GM19467 (cell line): ENCODE results near the gene C10orf90.

ENCODE experiments used
- ATAC-seq: cut with Tn5 transposase; IDR thresholded peaks from one replicate; pipeline ENCODE4 v1.9.1; 2021; ENCODE audit warnings: mild to moderate bottlenecking, moderate library complexity; ENCODE audit not compliant: unreplicated experiment

C10orf90 gene

GRCh38 chr10:126508535-126509040 is 161.9 kb downstream of the C10orf90 start:
- no peak for ATAC-seq

GRCh38 chr10:126504761-126505112 is 165.8 kb downstream of the C10orf90 start:
- no peak for ATAC-seq

DNA sequence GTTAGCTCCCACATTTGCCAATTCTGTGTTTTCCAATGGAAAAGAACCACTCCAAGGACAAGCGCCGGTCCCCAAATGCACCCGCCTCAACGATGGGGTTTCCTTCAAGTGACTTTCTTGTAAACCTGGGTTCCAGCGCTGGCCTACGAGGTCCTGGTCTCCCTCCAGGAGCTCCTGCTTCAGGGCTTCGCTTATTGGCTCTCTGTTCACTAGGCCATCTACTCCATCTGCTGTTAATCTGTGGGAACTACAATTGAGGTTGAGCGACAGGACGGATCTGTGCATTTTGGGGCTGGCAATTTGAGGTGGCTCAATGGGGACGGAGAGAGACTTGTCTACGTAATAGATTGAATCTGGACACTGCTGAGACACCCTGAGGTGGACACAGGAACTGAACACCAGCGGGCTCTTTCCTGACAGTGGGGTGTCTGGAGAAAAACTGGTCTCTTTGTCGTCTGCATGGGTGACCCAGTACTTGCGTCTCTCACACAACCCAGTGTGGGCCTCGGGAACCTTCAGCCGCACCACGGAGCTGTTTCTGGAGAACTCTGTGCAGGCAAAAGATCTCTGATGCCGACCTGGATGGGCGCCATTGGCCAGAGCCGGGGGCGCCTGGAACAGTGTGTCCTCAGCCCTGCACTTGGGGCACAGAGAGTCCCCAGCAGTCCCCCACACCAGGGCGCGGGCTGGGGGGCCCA is 166.3 kb downstream of the C10orf90 start:
- ATAC-seq: peak; percentile 61

GRCh38 chr10:126503392-126504062 is 167.0 kb downstream of the C10orf90 start:
- no peak for ATAC-seq

- ATAC-seq: no peak
Measured at GRCh38 chr10:126502441-126502840, 168.1 kb downstream of the C10orf90 start.

DNA sequence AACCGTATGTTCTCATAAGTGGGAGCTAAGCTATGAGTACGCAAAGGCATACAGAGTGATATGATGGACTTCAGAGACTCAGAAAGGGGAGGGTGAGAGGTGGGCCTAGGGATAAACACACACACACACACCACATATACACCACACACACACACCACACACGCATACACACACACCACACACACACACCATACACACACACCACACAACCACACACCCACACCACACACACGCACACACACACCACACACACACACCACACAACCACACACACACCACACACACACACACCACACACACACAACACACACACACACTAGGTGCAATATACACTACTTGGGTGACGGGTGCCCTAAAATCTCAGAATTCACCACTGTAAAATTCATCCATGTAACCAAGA is 168.7 kb downstream of the C10orf90 start:
- no peak for ATAC-seq

- ATAC-seq: no peak
Measured at GRCh38 chr10:126500866-126501265, 169.6 kb downstream of the C10orf90 start.

DNA sequence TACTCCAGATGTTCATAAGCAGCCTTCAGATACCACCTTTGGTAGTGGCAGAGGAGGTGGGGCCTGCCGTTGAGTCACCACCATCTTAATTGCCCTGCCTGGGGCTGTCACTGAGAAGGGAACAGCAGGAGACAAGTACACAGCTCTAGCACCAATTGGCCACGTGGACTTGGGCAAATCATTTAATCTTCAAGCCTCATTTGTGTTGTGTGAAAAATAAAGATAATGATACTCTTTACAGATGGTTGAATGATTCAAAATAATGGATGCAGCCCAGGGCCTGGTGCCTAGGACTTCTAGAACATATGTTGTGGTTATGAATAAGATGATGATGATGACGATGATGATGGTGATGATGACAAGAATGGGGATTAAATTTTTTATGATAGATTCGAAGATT is 170.3 kb downstream of the C10orf90 start:
- ATAC-seq: no peak

DNA sequence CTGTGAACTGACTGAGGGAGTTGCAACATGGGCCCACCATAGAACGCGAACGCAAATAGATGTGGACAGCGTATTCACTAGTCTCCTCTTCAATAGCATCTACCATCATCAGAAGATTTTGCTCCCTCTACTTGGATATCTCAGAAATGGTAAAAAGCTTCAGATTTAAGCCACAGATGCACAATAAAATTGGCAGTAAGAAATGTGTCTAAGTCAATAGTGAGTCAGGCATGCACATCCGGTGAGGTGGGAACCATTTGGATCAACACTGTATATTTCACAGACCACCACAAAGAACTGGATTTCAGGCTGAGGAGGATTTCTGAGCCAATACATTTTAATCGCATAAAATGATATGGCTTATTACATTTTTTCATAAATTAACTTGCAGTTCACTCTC is 170.7 kb downstream of the C10orf90 start:
- ATAC-seq: no peak

DNA sequence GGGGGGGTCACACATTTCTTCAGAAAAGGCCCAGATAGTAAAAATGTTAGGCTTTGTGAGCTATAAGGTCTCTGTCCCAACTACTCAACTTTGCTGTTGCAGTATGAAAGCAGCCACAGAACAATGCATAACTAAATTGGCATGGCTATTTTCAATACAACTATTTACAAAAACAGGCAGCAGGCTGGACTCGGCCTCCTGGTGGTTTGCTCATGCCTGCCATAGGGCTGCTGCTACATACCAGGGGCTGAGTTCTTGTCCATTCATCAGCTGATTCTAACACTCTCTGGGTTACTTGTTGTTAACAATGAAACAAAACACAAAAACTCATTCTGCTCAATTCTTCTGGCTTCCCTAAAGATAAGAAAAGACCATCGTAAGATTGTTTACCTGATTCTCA is 172.8 kb downstream of the C10orf90 start:
- no peak for ATAC-seq

GRCh38 chr10:126496771-126497545 is 173.5 kb downstream of the C10orf90 start:
- no peak for ATAC-seq

GRCh38 chr10:126491476-126491875 is 179.0 kb downstream of the C10orf90 start:
- ATAC-seq: no peak

DNA sequence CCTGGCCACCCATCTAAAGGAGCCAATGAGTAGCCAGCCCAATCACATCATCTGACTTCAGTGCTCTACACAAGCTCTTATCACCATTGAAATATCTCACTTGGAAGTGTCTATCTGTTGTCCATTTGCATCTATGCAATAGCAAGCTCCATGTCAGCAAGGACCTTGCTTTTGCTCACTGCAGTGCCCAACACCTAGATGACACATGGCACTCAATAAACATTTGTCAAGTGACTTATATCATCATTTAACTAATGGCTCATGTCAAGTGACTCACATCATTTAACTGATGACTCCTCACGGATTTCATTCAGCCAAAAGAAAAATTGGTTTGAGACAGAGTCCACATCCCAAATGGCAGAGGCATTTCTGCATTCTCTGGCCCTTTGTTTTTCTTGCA is 189.3 kb downstream of the C10orf90 start:
- no peak for ATAC-seq

DNA sequence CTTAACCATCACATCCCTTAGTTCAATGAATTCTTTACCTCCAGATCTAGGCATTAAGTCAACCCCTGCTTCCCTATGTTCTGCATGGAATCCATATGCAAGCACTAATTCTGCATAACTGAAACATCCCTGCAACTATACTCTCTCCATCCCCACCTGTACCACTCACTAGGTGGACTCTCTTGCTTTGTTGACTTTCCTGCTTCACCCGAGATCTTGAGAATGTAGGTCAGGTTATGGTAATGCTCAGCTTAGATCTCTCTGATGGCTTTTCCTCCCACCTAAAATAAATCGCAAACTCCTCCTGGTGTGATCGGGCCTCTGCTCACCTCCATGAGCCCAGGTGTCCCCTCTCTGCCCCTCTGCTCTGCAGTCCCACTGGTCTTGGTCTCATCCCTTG is 189.8 kb downstream of the C10orf90 start:
- no peak for ATAC-seq

GRCh38 chr10:126479280-126479895 is 191.1 kb downstream of the C10orf90 start:
- ATAC-seq: no peak

DNA sequence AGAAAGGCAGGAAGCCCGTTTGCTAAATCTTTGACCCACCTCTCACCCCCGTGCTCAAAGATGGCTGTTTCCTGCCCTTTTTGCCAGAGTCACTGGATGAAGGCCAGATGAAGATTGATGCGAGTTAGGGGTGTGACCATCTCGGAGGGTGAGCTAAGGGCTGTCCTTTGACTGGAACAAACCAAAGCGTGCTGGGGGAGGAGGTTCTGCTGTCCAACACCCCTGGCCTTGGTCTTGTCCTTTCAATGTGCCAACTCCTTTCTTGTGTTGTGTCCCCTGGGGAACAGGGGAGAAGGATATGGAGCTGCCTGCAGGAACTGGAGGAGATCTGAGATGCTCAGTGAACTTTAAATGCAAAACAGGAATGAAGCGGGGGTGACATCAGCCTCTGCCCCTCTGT is 191.9 kb downstream of the C10orf90 start:
- ATAC-seq: no peak

DNA sequence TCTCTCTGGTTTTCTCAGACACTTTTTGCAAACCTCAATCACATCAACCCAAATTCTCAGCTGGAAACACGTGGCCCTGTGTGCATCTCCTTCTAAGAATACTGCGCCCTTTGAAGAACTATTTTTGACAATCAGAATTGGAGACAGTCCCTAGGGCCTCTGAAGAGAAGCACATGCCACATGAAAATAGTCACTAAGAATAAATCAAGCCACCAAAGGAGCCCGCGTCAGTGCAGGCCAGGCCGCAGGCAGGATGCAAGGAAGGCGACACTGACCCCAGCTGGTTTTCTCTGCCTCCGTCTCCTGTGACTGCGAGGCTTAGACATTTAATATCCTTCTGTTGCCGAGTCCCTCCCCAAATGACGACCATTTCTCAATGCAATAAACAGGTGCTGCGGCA is 194.2 kb downstream of the C10orf90 start:
- no peak for ATAC-seq

GRCh38 chr10:126475074-126475691 is 195.3 kb downstream of the C10orf90 start:
- ATAC-seq: no peak

DNA sequence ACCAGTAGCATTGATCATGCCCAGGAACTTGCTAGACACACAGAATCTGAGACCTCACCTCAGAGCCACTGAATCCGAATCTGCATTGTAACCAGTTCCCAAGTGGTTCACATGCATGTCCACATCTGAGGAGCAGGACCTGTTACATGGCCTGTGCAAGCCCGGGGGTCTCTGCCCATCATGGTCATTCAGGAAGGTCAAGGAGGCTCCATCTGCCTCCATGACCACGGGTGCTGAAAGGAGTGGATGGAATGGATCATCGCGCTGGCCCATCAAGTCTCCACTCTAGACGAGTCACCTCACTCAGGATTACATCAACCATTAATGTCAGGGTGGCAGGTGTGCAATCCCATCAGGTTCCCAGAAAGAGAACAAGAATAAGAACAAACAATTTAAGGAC is 196.5 kb downstream of the C10orf90 start:
- no peak for ATAC-seq

GRCh38 chr10:126470991-126471390 is 199.5 kb downstream of the C10orf90 start:
- no peak for ATAC-seq

- ATAC-seq: no peak
Measured at GRCh38 chr10:126469692-126470091, 200.8 kb downstream of the C10orf90 start.
